Keratinocyte (primary cell): ENCODE measurements around the gene HLA-F. TPM values are rescaled to one million over a fixed set of nuclear protein-coding genes. Genes with fewer than 3 reads are reported as not detected.

Source experiments
- DNase-seq: peaks from one replicate; pipeline ENCODE4 v3.0.0-alpha.2; 2011; ENCODE audit warnings: low read depth, missing footprints, low spot score
- FAIRE-seq: peaks from 2 replicates; lab custom pipeline; 2011; peaks lifted over from hg19 to GRCh38; lab: Jason Lieb, UNC
- H2AFZ ChIP-seq: 2 replicates; pipeline ENCODE4 v1.6.0; 2012; ENCODE audit warnings: low read length, control low read depth, inconsistent platforms; ENCODE audit not compliant: control insufficient read depth
- H3K27ac ChIP-seq: 2 replicates; pipeline ENCODE4 v1.5.1; 2011; ENCODE audit warnings: low read length; ENCODE audit not compliant: control insufficient read depth, insufficient read depth
- H3K27me3 ChIP-seq: 3 replicates; pipeline ENCODE4 v1.6.0; 2011; ENCODE audit warnings: low read length; ENCODE audit not compliant: control insufficient read depth, insufficient read depth; ENCODE audit errors: extremely low read depth
- H3K36me3 ChIP-seq, 2 experiments: 2 replicates in 1 of 2; 3 replicates in 1 of 2; pipeline ENCODE4 v1.5.1; 2011; ENCODE audit warnings: low read length in 2 of 2, mild to moderate bottlenecking in 1 of 2; ENCODE audit not compliant: control insufficient read depth in 2 of 2, insufficient read depth in 2 of 2; ENCODE audit errors: extremely low read depth in 1 of 2
- H3K4me1 ChIP-seq: 3 replicates; pipeline ENCODE4 v1.5.1; 2011; ENCODE audit warnings: low read length; ENCODE audit not compliant: control insufficient read depth, insufficient read depth; ENCODE audit errors: extremely low read depth
- H3K4me2 ChIP-seq: 3 replicates; pipeline ENCODE4 v1.6.0; 2011; ENCODE audit warnings: low read depth, low read length; ENCODE audit not compliant: control insufficient read depth, insufficient read depth; ENCODE audit errors: extremely low read depth
- H3K4me3 ChIP-seq, 3 experiments: fragments of 200-600 bp in 1 of 3; sonication (generic) in 1 of 3; 2 replicates in 2 of 3; 3 replicates in 1 of 3; pipeline ENCODE4 v1.5.1; 2011 to 2016; ENCODE audit warnings: low read length in 3 of 3, mild to moderate bottlenecking in 3 of 3, control low read depth in 2 of 3, inconsistent platforms in 1 of 3, low read depth in 1 of 3, mixed read lengths in 1 of 3, mixed run types in 1 of 3, moderate library complexity in 1 of 3; ENCODE audit not compliant: control insufficient read depth in 2 of 3, insufficient read depth in 2 of 3; ENCODE audit errors: extremely low read depth in 1 of 3
- H3K79me2 ChIP-seq: 2 replicates; pipeline ENCODE4 v1.6.0; 2012; ENCODE audit warnings: low read length; ENCODE audit not compliant: control insufficient read depth, insufficient read depth
- H3K9ac ChIP-seq: 3 replicates; pipeline ENCODE4 v1.6.0; 2011; ENCODE audit warnings: low read length; ENCODE audit not compliant: control insufficient read depth, insufficient read depth; ENCODE audit errors: extremely low read depth
- H3K9me1 ChIP-seq: 3 replicates; pipeline ENCODE4 v1.6.0; 2011; ENCODE audit warnings: low read length; ENCODE audit not compliant: control insufficient read depth, insufficient read depth; ENCODE audit errors: extremely low read depth
- H3K9me3 ChIP-seq: 2 replicates; pipeline ENCODE4 v1.5.1; 2012; ENCODE audit warnings: low read depth, low read length; ENCODE audit not compliant: control insufficient read depth
- H4K20me1 ChIP-seq: 3 replicates; pipeline ENCODE4 v1.6.0; 2011; ENCODE audit warnings: low read length; ENCODE audit not compliant: control insufficient read depth, insufficient read depth; ENCODE audit errors: extremely low read depth
- CTCF ChIP-seq, 3 experiments: IDR thresholded peaks in 1 of 3; conservative IDR thresholded peaks in 1 of 3; optimal IDR thresholded peaks in 1 of 3; 2 replicates in 2 of 3; 3 replicates in 1 of 3; pipeline versions ENCODE3 to v1.5.1; 2011; ENCODE audit warnings: low read length in 3 of 3, mild to moderate bottlenecking in 3 of 3, moderate library complexity in 2 of 3, control low read depth in 1 of 3, inconsistent platforms in 1 of 3; ENCODE audit not compliant: insufficient read depth in 2 of 3; ENCODE audit errors: extremely low read depth in 1 of 3
- EZH2 ChIP-seq: IDR thresholded peaks from one replicate; pipeline ENCODE4 v1.6.1; 2012; ENCODE audit warnings: inconsistent platforms, mild to moderate bottlenecking, low read length, moderate library complexity
- dilution Hi-C: fragments of 300-500 bp; cut with MboI; formaldehyde crosslinking; loops from one replicate; pipeline ENCODE4 v1.7.0; 2020; ENCODE audit warnings: low sequenced_read_pairs; ENCODE audit not compliant: extremely low pct_ligation_motif_present
- polyA plus RNA-seq, 5 experiments: library from polyadenylated mRNA; depleted of rRNA in 3 of 5; stranded (reverse) in 3 of 5; stranded (forward) in 1 of 5; unstranded in 1 of 5; fragments of >200 nt; gene quantifications; 1 replicate in 1 of 5; 2 replicates in 3 of 5; 3 replicates in 1 of 5; pipeline versions ENCODE4 v1.2.1 to v1.2.3, GENCODE V29; 2011 to 2012; ENCODE audit warnings: missing spikeins in 2 of 5, low read depth in 1 of 5, low replicate concordance in 1 of 5

Gene HLA-F
- polyA plus RNA-seq, 1 donor (not counting 4 experiments of a cell fraction or from before 2014, with no cell fraction given): 36.2 TPM

- H2AFZ ChIP-seq: no peak overlapping the region
- no peaks in the 10 kb centered on the region for H3K36me3 ChIP-seq
- H3K27me3 ChIP-seq: no peaks in the 10 kb centered on the region
- DNase-seq (no peak), FAIRE-seq (peak; percentile 69)
- H3K9me1 ChIP-seq: no peaks in the 10 kb centered on the region
- peak overlapping the region; percentile 19 for H3K4me2 ChIP-seq
- peaks cover 37% of the 10 kb centered on the region for H3K4me1 ChIP-seq
- H3K9me3 ChIP-seq: no peaks in the 10 kb centered on the region
- H3K9ac ChIP-seq: no peak overlapping the region
- H3K27ac ChIP-seq: peak overlapping the region; percentile 53
- no peaks in the 10 kb centered on the region for H4K20me1 ChIP-seq
- H3K4me3 ChIP-seq: no peak overlapping the region
- H3K79me2 ChIP-seq: no peaks in the 10 kb centered on the region
- dilution Hi-C loops: no loop called here
- TF ChIP-seq EZH2: no peak
- TF ChIP-seq CTCF (optimal IDR thresholded peaks at IDR 0.05 in 1 of 3, IDR thresholded peaks at IDR 0.05 in 1 of 3, conservative IDR thresholded peaks at IDR 0.05 in 1 of 3; ENCODE audit: extremely low read depth in 1 of 3, insufficient read depth in 2 of 3, low read length in 3 of 3): no peak
These were observed 41.4 kb downstream of the HLA-F start for GRCh38 chr6:29764422-29765196.

- no peak overlapping the region for H2AFZ ChIP-seq
- H4K20me1 ChIP-seq: no peaks in the 10 kb centered on the region
- no peaks in the 10 kb centered on the region for H3K9me3 ChIP-seq
- no peak overlapping the region for H3K4me2 ChIP-seq
- H3K79me2 ChIP-seq: no peaks in the 10 kb centered on the region
- TF ChIP-seq EZH2 (no peak), CTCF (optimal IDR thresholded peaks at IDR 0.05 in 1 of 3, IDR thresholded peaks at IDR 0.05 in 1 of 3, conservative IDR thresholded peaks at IDR 0.05 in 1 of 3; ENCODE audit: extremely low read depth in 1 of 3, insufficient read depth in 2 of 3, low read length in 3 of 3) (no peak)
- H3K27ac ChIP-seq: no peak overlapping the region
- peaks cover 10% of the 10 kb centered on the region for H3K4me1 ChIP-seq
- no peak overlapping the region for H3K4me3 ChIP-seq
- DNase-seq: no peak
- H3K27me3 ChIP-seq: no peaks in the 10 kb centered on the region
- peaks cover 0 to 1% of the 10 kb centered on the region in 2 experiments for H3K36me3 ChIP-seq
- dilution Hi-C loops: no loop called here
- FAIRE-seq: no peak
- H3K9ac ChIP-seq: no peak overlapping the region
- no peaks in the 10 kb centered on the region for H3K9me1 ChIP-seq
These were observed 46.1 kb downstream of the HLA-F start for GRCh38 chr6:29769336-29769735.
